Activated naive CD8-positive, alpha-beta T cell (primary cell): ENCODE data around the gene GAP43.

ENCODE experiments used
- H3K27ac Mint-ChIP-seq: one replicate; pipeline ENCODE4 v1.8.0; 2021; ENCODE audit warnings: mixed read lengths
- H3K27me3 Mint-ChIP-seq: one replicate; pipeline ENCODE4 v1.8.0; 2021; ENCODE audit warnings: mixed read lengths
- H3K36me3 Mint-ChIP-seq: one replicate; pipeline ENCODE4 v1.8.0; 2021; ENCODE audit warnings: mixed read lengths
- H3K4me1 Mint-ChIP-seq: one replicate; pipeline ENCODE4 v1.8.0; 2021; ENCODE audit warnings: low read depth, mixed read lengths
- H3K4me3 Mint-ChIP-seq: one replicate; pipeline ENCODE4 v1.8.0; 2021; ENCODE audit warnings: mild to moderate bottlenecking, mixed read lengths
- H3K9me3 Mint-ChIP-seq: one replicate; pipeline ENCODE4 v1.8.0; 2021; ENCODE audit warnings: low read depth, mixed read lengths

The GAP43 gene, protein sequence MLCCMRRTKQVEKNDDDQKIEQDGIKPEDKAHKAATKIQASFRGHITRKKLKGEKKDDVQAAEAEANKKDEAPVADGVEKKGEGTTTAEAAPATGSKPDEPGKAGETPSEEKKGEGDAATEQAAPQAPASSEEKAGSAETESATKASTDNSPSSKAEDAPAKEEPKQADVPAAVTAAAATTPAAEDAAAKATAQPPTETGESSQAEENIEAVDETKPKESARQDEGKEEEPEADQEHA

DNA sequence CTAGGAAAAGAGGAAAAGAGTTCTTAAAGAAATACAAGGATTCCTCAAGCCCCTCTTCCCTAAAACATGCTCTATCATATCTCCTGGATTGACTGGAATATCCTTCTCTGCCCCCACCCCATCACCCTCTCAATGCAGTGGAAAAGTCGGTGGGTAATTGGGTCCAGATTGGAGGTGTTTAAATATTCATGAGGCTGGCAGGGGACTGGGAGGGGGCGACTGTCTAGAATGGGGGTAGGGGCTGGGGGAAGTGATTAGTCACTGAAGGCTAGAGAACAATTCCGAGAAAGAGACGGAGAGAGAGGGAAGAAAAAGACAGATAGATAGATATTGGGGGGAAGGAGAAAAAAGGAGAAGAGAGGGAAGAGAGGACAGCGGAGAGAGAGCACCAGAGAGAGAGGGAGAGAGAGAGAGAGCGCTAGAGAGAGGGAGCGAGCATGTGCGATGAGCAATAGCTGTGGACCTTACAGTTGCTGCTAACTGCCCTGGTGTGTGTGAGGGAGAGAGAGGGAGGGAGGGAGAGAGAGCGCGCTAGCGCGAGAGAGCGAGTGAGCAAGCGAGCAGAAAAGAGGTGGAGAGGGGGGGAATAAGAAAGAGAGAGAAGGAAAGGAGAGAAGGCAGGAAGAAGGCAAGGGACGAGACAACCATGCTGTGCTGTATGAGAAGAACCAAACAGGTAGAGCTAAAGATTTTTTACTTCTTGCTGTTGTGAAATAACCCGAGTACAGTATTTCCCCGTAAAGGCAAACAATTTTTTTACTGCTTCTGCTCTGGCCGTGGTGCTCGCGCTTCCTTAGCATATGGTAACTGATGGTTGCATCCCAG, at the start of gene GAP43:
GAP43 (plus strand) TSS at position 467 of the 825 bp plus-strand sequence; CDS start at position 647, 180 bp downstream.
- Mint-ChIP-seq H3K4me1 (peaks cover 12% of the 10 kb centered on the region), H3K4me3 (no peak within 1 kb of the TSS), H3K27ac (no peak within 1 kb of the TSS), H3K36me3 (no peaks in the 10 kb centered on the region), H3K27me3 (peaks cover 17% of the 10 kb centered on the region), H3K9me3 (no peaks in the 10 kb centered on the region)

- Mint-ChIP-seq H3K27me3 (peaks cover 14% of the 10 kb centered on the region), H3K9me3 (no peaks in the 10 kb centered on the region), H3K36me3 (no peaks in the 10 kb centered on the region), H3K27ac (no peak overlapping the region), H3K4me1 (no peaks in the 10 kb centered on the region), H3K4me3 (no peak overlapping the region)
These were observed 46.9 kb upstream of the GAP43 start for GRCh38 chr3:115576325-115576875.

- Mint-ChIP-seq H3K4me1 (no peaks in the 10 kb centered on the region), H3K27me3 (peaks cover 14% of the 10 kb centered on the region), H3K36me3 (no peaks in the 10 kb centered on the region), H3K4me3 (no peak overlapping the region), H3K9me3 (no peaks in the 10 kb centered on the region), H3K27ac (no peak overlapping the region)
These were observed 46.3 kb upstream of the GAP43 start for GRCh38 chr3:115577000-115577399.

DNA sequence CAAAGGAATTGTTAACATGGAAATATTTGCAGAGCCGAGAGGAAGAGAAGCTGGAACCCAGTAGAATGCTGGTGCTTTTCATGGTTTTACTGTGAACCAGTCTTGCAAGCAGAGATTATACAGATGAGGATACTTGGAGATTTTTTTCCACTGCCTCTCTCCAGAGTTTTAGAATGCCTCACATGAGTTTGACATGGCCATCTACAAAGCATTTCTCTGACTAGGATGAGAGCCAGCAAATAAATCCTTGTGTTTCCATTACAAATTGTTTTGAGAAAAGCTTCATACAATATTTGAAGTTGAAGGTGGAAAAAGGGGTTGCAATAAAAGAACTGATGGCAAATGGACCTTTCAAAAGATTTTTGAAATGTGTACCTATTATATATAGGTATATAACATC, 45.0 kb upstream of the GAP43 start:
- no peak overlapping the region for H3K27ac Mint-ChIP-seq
- no peak overlapping the region for H3K4me3 Mint-ChIP-seq

DNA sequence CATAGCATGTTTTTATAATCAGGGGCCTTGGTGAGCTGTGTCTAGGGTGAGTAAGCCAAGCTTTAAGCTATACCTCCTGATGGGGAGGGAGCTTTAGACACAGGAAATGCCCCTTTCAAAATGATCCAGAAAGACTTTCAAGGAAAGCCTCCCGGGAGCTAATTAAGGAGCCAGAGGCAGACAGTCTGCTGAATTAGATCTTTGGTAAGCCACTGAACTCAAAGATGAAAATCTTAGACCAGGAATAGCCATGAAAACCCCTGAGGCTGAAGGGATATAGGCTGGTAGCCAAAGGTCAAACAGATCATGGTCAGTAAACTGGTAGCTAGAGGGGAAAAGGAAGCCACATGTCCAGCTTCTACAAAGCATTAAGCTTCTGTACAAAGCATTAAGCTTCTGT, 42.7 kb upstream of the GAP43 start:
- no peak overlapping the region for H3K4me3 Mint-ChIP-seq
- no peaks in the 10 kb centered on the region for H3K9me3 Mint-ChIP-seq
- no peaks in the 10 kb centered on the region for H3K36me3 Mint-ChIP-seq
- no peaks in the 10 kb centered on the region for H3K4me1 Mint-ChIP-seq
- no peak overlapping the region for H3K27ac Mint-ChIP-seq
- H3K27me3 Mint-ChIP-seq: peaks cover 8% of the 10 kb centered on the region

More for the DNA sequence above, 45.0 kb upstream of the GAP43 start:
- Mint-ChIP-seq H3K36me3 (no peaks in the 10 kb centered on the region), H3K4me1 (no peaks in the 10 kb centered on the region), H3K27me3 (peaks cover 12% of the 10 kb centered on the region), H3K9me3 (no peaks in the 10 kb centered on the region)

DNA sequence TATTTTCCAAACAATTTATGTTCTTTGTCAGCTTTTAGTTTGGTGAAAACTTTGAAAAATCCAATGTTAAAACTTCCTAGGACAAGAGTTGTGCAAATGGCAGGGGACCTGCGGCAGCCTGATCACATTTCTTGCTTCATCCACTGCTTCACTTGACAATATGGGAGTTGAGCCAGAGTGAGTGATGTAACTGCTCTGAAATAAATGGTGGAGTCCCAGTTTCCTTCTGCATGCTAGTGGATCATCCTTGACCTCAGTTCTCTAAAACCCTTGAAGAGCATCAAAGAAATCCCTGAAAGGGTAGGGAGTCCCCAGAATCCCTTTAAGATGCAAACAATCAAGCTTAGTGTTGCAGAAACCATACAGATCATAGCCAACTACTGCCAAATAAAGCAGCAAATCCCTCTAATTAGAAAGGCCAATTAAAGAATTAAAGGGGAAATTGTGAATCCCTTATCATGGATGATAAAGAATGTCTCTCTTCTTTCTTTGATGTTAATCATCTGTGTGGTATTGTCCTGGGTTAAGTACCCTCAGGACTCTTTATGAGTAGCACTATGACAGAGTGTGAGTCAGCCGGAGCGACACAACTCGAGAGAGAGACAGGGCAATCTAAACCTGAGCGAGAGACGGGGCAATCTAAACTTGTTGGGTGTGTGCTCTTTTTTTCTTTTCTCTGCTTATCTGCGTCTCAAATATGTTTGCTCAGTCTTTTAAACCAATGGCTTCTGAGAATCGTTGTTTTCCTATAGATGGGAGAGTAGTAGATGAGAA, 41.8 kb upstream of the GAP43 start:
- no peaks in the 10 kb centered on the region for H3K4me1 Mint-ChIP-seq
- no peak overlapping the region for H3K4me3 Mint-ChIP-seq
- H3K27ac Mint-ChIP-seq: no peak overlapping the region
- H3K27me3 Mint-ChIP-seq: peaks cover 6% of the 10 kb centered on the region
- no peaks in the 10 kb centered on the region for H3K36me3 Mint-ChIP-seq
- H3K9me3 Mint-ChIP-seq: no peaks in the 10 kb centered on the region

DNA sequence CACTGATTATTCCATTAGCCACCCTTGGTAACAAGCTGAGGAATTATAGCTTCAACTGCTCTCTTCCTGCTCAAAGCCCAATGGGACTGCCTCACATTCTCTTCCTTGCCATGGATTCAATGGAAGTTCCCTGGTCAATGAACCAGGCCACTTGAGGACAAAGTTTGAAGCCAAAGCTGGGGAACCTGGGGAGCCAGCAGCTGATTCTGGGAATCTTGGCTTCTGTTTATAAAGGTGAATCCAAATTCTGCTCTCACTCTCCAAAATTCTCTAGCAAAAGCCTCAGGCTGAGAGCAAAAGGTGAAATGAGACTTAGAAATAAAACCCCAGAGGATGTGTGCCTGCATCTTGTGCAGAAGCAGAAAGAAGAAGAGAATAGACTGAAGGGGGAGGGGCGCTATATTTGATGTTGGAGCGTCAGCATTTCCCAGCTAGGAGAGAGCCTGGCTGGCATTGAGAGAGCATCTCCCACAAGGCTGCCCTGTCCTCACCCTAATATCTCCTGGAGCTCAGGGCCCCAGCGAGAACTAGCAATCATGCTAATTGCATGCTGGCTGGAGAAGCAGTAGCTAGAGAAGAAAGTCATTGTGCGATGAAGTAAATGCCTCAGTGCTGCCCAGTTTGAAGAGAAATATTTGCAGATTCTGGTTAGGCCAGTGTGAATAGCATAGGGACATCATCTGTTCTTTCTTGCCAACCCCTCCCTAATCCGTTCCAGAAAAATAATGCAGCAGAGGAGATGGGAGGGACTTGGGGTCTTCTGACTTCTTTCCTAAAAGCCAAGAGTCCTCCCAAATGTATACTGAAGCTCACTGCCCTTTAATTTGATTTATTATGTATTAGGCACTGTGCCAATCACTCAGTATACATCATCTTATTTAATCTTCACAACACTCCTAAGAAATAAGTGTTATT, 34.9 kb upstream of the GAP43 start:
- no peak overlapping the region for H3K4me3 Mint-ChIP-seq
- H3K27ac Mint-ChIP-seq: no peak overlapping the region
- H3K4me1 Mint-ChIP-seq: no peaks in the 10 kb centered on the region
- H3K36me3 Mint-ChIP-seq: no peaks in the 10 kb centered on the region
- no peaks in the 10 kb centered on the region for H3K9me3 Mint-ChIP-seq
- H3K27me3 Mint-ChIP-seq: no peaks in the 10 kb centered on the region

DNA sequence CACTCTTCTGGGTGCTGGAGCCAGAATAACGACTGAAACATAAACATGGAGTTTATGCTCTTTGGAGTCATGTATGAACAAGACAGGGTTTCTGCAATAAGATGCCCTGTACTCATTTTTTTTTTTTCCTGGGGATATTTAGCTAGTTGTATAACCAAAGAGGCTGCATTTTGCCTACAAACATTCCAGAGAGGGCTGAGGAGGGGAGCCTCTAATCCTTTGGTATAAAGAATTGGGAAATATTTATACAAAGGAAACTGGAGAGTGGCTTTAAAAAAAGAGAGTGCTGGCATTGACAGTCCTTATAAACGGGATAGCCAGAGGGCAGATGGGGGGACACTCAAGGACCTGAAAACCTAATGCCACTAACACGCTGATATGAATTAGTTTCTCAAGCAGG, 32.4 kb upstream of the GAP43 start:
- H3K9me3 Mint-ChIP-seq: peaks cover 8% of the 10 kb centered on the region
- no peaks in the 10 kb centered on the region for H3K27me3 Mint-ChIP-seq
- no peaks in the 10 kb centered on the region for H3K4me1 Mint-ChIP-seq
- H3K27ac Mint-ChIP-seq: no peak overlapping the region
- no peaks in the 10 kb centered on the region for H3K36me3 Mint-ChIP-seq
- H3K4me3 Mint-ChIP-seq: no peak overlapping the region

DNA sequence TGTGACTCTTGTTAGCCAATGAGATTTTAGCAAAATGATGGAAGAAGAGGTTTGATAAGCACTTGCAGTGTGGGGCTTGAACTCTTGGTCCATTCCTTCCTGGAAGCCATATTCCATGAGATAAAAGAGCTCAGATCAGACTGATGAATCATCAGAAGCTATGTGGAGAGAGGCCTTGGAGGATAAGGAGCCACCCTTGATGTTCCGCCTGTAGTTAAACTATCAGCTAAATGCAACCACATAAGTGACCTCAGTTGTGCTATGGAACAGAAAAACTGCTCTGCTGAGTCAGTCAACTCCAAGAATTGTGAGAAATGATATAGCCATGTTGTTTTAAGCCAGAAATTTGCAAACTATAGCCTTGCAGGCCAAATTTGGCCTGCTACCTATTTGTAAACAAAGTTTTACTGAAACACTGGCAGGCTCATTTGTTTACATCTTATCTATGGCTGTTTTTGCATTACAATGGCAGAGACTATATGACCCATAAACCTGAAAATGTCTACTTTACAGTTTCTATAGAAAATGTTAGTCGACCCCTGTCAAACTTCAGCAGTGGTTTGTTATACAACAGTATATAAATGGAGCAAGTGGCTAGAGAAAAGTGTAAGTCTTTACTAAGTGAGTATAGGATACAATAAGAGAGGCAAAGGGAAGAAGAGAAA, 27.6 kb upstream of the GAP43 start:
- Mint-ChIP-seq H3K9me3 (peaks cover 8% of the 10 kb centered on the region), H3K4me3 (no peak overlapping the region), H3K36me3 (no peaks in the 10 kb centered on the region), H3K4me1 (no peaks in the 10 kb centered on the region), H3K27me3 (peaks cover 7% of the 10 kb centered on the region), H3K27ac (no peak overlapping the region)

- H3K9me3 Mint-ChIP-seq: peaks cover 8% of the 10 kb centered on the region
- no peaks in the 10 kb centered on the region for H3K4me1 Mint-ChIP-seq
- no peak overlapping the region for H3K27ac Mint-ChIP-seq
- no peaks in the 10 kb centered on the region for H3K36me3 Mint-ChIP-seq
- H3K4me3 Mint-ChIP-seq: no peak overlapping the region
- H3K27me3 Mint-ChIP-seq: peaks cover 9% of the 10 kb centered on the region
These were observed 25.1 kb upstream of the GAP43 start for GRCh38 chr3:115598216-115598615.

DNA sequence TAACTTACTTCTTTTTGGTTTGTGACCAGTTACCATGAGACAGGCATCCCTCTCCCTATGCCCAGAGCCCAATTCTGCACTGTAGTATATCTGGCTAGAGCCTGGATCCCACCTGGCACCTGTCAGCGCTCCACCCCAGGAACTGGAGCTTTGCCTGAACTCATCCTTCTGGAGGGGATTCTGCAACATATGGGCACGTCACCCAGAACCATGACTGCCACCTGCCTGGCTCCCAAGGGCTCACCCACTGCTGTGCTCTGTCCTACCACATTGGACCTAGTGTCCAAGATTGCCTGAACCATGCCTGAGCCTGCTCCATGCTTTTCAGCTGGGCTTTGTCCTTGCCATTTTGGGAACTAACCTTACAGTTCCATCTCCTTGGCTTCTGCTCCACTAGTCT, 21.1 kb upstream of the GAP43 start:
- Mint-ChIP-seq H3K27me3 (peaks cover 7% of the 10 kb centered on the region), H3K36me3 (no peaks in the 10 kb centered on the region), H3K9me3 (no peaks in the 10 kb centered on the region), H3K4me3 (no peak overlapping the region), H3K27ac (no peak overlapping the region), H3K4me1 (no peaks in the 10 kb centered on the region)

DNA sequence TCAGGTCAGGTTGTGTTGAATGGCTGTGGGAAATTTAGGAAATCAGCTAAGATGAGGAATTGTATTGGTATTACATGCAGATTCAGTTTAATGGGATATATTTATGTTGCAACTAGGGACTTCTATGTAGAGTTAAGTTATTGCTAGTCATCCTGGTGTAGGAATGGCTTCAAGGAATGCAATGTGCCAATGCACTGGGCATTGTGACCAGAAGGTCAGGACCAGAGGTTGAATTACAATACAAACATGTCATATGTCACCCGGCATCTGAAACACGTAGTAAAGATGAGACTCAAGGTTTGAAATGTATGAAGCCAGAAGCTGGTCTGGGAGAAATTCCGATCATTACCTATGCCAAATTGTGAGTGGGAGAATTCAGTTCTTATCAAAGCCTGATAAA, 11.7 kb upstream of the GAP43 start:
- no peaks in the 10 kb centered on the region for H3K36me3 Mint-ChIP-seq
- H3K27me3 Mint-ChIP-seq: peaks cover 8% of the 10 kb centered on the region
- no peaks in the 10 kb centered on the region for H3K9me3 Mint-ChIP-seq
- H3K4me1 Mint-ChIP-seq: no peaks in the 10 kb centered on the region
- H3K4me3 Mint-ChIP-seq: no peak overlapping the region
- H3K27ac Mint-ChIP-seq: no peak overlapping the region

- Mint-ChIP-seq H3K36me3 (no peaks in the 10 kb centered on the region), H3K4me3 (no peak overlapping the region)
These were observed 8.1 kb upstream of the GAP43 start for GRCh38 chr3:115615001-115615814.

More at GRCh38 chr3:115615001-115615814, 8.1 kb upstream of the GAP43 start:
- peaks cover 6% of the 10 kb centered on the region for H3K27me3 Mint-ChIP-seq
- no peaks in the 10 kb centered on the region for H3K9me3 Mint-ChIP-seq
- no peaks in the 10 kb centered on the region for H3K4me1 Mint-ChIP-seq
- no peak overlapping the region for H3K27ac Mint-ChIP-seq
